Chondrocyte (in vitro differentiated cells): Measurements from ENCODE around the gene LHFPL6. TPM values are rescaled to one million over a fixed set of nuclear protein-coding genes. Genes with fewer than 3 reads are reported as not detected.

ENCODE experiments used
- DNase-seq: peaks from one replicate; pipeline ENCODE4 v3.0.0; 2021; ENCODE audit warnings: mixed read lengths, low spot score
- H3K27ac Mint-ChIP-seq: one replicate; pipeline ENCODE4 v1.8.0; 2021; ENCODE audit warnings: mild to moderate bottlenecking, moderate library complexity, mixed read lengths; ENCODE audit not compliant: unreplicated experiment
- H3K27me3 Mint-ChIP-seq: 2 replicates; pipeline ENCODE4 v1.8.0; 2021; ENCODE audit warnings: low read depth, mixed read lengths
- H3K36me3 Mint-ChIP-seq: 2 replicates; pipeline ENCODE4 v1.8.0; 2021; ENCODE audit warnings: low read depth, mixed read lengths
- H3K4me1 Mint-ChIP-seq: 2 replicates; pipeline ENCODE4 v1.8.0; 2021; ENCODE audit warnings: low read depth, mild to moderate bottlenecking, mixed read lengths
- H3K4me3 Mint-ChIP-seq: one replicate; pipeline ENCODE4 v1.8.0; 2021; ENCODE audit warnings: mild to moderate bottlenecking, moderate library complexity, mixed read lengths; ENCODE audit not compliant: unreplicated experiment
- H3K9me3 Mint-ChIP-seq: 2 replicates; pipeline ENCODE4 v1.8.0; 2021; ENCODE audit warnings: low read depth, mixed read lengths
- total RNA-seq: library from RNA; stranded (reverse); gene quantifications from 3 replicates; pipeline ENCODE4 v1.2.1, GENCODE V29; 2021
- TF ChIP-seq, protein P1 (sequence below): fragments of 200-600 bp; sonication (generic); IDR thresholded peaks from 2 replicates; pipeline ENCODE4 v1.5.0; 2021; ENCODE audit warnings: antibody characterized with exemption, mild to moderate bottlenecking, moderate library complexity

Gene LHFPL6
- total RNA-seq, 1 donor from 2014 or later, result 101 TPM

- H3K27me3 Mint-ChIP-seq, result no peaks in the 10 kb centered on the region
These were observed 134.7 kb downstream of the LHFPL6 start for GRCh38 chr13:39468306-39468705.

GRCh38 chr13:39463611-39464010 lies 139.4 kb downstream of the LHFPL6 start:
- H3K36me3 Mint-ChIP-seq, result no peaks in the 10 kb centered on the region
- no peak overlapping the region for H3K27ac Mint-ChIP-seq
- no peaks in the 10 kb centered on the region for H3K27me3 Mint-ChIP-seq
- TF ChIP-seq, protein P1, sequence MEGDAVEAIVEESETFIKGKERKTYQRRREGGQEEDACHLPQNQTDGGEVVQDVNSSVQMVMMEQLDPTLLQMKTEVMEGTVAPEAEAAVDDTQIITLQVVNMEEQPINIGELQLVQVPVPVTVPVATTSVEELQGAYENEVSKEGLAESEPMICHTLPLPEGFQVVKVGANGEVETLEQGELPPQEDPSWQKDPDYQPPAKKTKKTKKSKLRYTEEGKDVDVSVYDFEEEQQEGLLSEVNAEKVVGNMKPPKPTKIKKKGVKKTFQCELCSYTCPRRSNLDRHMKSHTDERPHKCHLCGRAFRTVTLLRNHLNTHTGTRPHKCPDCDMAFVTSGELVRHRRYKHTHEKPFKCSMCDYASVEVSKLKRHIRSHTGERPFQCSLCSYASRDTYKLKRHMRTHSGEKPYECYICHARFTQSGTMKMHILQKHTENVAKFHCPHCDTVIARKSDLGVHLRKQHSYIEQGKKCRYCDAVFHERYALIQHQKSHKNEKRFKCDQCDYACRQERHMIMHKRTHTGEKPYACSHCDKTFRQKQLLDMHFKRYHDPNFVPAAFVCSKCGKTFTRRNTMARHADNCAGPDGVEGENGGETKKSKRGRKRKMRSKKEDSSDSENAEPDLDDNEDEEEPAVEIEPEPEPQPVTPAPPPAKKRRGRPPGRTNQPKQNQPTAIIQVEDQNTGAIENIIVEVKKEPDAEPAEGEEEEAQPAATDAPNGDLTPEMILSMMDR, result no peak
- DNase-seq, result no peak
- no peaks in the 10 kb centered on the region for H3K9me3 Mint-ChIP-seq
- H3K4me1 Mint-ChIP-seq, result peaks cover 65% of the 10 kb centered on the region
- no peak overlapping the region for H3K4me3 Mint-ChIP-seq

More at GRCh38 chr13:39468306-39468705, 134.7 kb downstream of the LHFPL6 start:
- Mint-ChIP-seq H3K4me1 (peaks cover 24% of the 10 kb centered on the region), H3K9me3 (peaks cover 13% of the 10 kb centered on the region), H3K27ac (no peak overlapping the region), H3K36me3 (peaks cover 1% of the 10 kb centered on the region), H3K4me3 (no peak overlapping the region)
- DNase-seq, result no peak
- TF ChIP-seq, protein P1, result no peak

DNA sequence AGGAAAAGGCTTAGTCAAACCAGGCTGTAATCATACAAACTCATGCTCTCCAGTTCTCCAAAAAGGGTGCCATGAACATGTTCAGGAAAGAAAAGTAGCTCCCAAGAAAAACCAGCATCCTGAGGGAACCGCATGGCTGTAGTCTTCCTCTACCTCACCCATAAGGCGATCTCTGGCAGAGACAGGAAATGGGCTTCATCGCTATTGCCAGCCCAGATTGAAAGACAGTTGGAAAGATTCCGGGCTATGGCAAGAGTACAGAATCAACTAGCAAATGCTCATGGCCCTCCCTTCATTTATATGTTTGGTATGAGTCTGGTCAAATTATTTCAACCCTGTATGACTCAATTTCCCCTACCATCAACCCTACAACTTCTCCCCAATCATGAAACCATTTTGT lies 140.1 kb downstream of the LHFPL6 start:
- H3K4me3 Mint-ChIP-seq, result no peak overlapping the region
- no peaks in the 10 kb centered on the region for H3K9me3 Mint-ChIP-seq
- no peaks in the 10 kb centered on the region for H3K27me3 Mint-ChIP-seq
- DNase-seq, result no peak
- peak overlapping the region; percentile 79 for H3K27ac Mint-ChIP-seq
- H3K36me3 Mint-ChIP-seq, result peaks cover 3% of the 10 kb centered on the region
- H3K4me1 Mint-ChIP-seq, result peaks cover 69% of the 10 kb centered on the region
- TF ChIP-seq, protein P1, result no peak

DNA sequence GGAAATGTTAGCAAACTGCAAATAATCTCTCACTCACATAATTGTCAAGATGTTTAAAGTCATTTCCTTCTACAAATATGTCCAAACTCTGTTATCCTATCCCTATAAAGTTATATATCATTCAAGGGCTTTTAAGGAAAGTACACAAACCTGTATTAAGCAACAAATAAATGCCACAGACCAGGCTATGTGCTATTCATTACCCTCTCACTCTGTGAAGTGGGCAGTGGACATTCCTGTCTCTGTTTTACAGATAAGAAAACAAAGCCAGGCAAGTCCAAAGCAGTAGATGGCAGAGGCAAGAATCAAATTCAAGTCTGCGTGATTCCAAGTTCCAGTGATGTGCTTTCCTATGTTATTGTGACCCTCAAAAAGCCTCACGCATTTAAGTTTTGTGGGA lies 140.6 kb downstream of the LHFPL6 start:
- DNase-seq, result no peak
- peaks cover under 1% of the 10 kb centered on the region for H3K9me3 Mint-ChIP-seq
- H3K36me3 Mint-ChIP-seq, result peaks cover 3% of the 10 kb centered on the region
- TF ChIP-seq, protein P1, result no peak
- no peak overlapping the region for H3K4me3 Mint-ChIP-seq
- peak overlapping the region; percentile 79 for H3K27ac Mint-ChIP-seq
- peaks cover 71% of the 10 kb centered on the region for H3K4me1 Mint-ChIP-seq
- no peaks in the 10 kb centered on the region for H3K27me3 Mint-ChIP-seq

DNA sequence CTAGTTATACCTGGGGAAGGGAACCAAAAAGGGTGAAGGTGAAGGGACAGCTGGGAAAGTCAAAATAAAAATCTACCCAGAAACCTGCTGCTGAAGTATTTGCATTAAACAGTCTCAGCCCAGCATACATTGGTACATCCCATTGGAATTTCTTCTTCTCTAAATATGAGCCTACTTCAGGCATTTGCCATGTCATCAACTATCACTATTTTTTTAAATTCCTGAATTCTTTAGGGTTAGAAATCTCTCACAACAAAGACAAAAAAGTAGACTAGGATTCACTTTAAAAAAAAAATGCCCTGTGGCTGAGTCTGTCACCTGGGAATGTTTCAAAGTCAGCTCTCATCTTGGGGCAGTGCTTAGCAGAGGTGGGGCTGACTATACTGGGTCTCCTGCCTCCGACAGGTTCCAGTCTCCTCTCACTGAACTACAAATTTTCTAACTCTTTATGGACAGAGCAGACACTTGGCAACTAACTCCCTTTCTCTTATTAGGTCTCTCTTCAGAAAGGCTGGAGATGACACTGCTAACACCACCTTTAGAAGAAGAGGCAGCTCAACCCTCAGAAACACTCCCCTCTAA lies 141.2 kb downstream of the LHFPL6 start:
- no peak for DNase-seq
- no peak overlapping the region for H3K4me3 Mint-ChIP-seq

More for the DNA sequence above, 141.2 kb downstream of the LHFPL6 start:
- Mint-ChIP-seq H3K36me3 (peaks cover 3% of the 10 kb centered on the region), H3K27ac (peak overlapping the region; percentile 79), H3K9me3 (peaks cover 5% of the 10 kb centered on the region), H3K27me3 (no peaks in the 10 kb centered on the region), H3K4me1 (peaks cover 71% of the 10 kb centered on the region)
- TF ChIP-seq, protein P1, result no peak
